Upper lobe of left lung (tissue), 4 donors: ENCODE results near the gene PPP6C.

Source experiments
- CTCF ChIP-seq, 6 experiments: fragments of 450-650 bp in 4 of 6; fragments of 200-600 bp in 2 of 6; sonication (generic) in 2 of 6; IDR thresholded peaks; one replicate each; pipeline ENCODE4 v1.5.1; 2016 to 2019; ENCODE audit warnings: antibody characterized with exemption in 6 of 6
- EP300 ChIP-seq, 4 donors: sonication (generic); formaldehyde crosslinking; IDR thresholded peaks; one replicate each; pipeline ENCODE4 v1.5.1; 2017; ENCODE audit warnings: antibody characterized with exemption in 4 of 4, control low read depth in 2 of 4
- POLR2A ChIP-seq, 4 donors: fragments of 450-650 bp; IDR thresholded peaks; one replicate each; pipeline ENCODE4 v1.5.1; 2016 to 2017; ENCODE audit warnings: antibody characterized with exemption in 4 of 4, mild to moderate bottlenecking in 2 of 4
- POLR2AphosphoS5 ChIP-seq, 2 donors: sonication (generic); formaldehyde crosslinking; IDR thresholded peaks; one replicate each; pipeline ENCODE4 v1.5.1; 2017; ENCODE audit warnings: antibody characterized with exemption in 2 of 2

GRCh38 chr9:125103021-125103420, 86.6 kb downstream of the PPP6C start:
- TF ChIP-seq CTCF (IDR thresholded peaks at IDR 0.05) (no peak), POLR2A (IDR thresholded peaks at IDR 0.05) (no peak), EP300 (IDR thresholded peaks at IDR 0.05) (no peak), POLR2AphosphoS5 (IDR thresholded peaks at IDR 0.05) (no peak)
